Measurements from ENCODE around the gene NDUFS8.

DNA sequence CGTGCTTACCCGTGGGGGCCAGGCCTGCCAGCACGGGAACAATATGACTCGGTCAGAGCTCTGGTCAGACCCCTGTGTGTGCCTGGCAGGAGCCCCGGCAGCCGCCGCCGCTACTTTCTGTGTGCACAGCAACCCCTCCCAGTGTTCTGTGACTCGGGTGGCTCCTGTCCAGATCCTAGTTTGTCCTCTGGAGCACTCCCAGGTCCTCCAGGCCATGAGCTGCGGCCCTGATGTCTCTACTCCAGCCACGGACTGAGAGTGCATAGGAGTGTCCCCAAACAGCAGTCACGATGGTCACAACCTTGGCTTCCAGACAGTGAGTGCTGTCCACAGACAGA lies 3.2 kb downstream of the NDUFS8 start:
- TF ChIP-seq POLR2A (IDR thresholded peaks at IDR 0.05; ENCODE audit: low read depth, low read length) (no peak), SPI1 (IDR thresholded peaks at IDR 0.05; ENCODE audit: low read depth, low read length) (no peak), POLR2AphosphoS5 (IDR thresholded peaks at IDR 0.05; ENCODE audit: low read depth, low read length) (no peak), PAX5 (IDR thresholded peaks at IDR 0.05; ENCODE audit: insufficient read depth, low read length, severe bottlenecking) (no peak), TAF1 (IDR thresholded peaks at IDR 0.05; ENCODE audit: low read depth, low read length) (no peak), POU2F2 (IDR thresholded peaks at IDR 0.05; ENCODE audit: low read depth, low read length) (no peak)
